Breast epithelium (tissue), 3 donors: ENCODE data around the gene MTURN.

Experiments used
- POLR2A ChIP-seq: fragments of 450-650 bp; IDR thresholded peaks from one replicate; pipeline ENCODE4 v1.6.1; 2016; ENCODE audit warnings: antibody characterized with exemption, mild to moderate bottlenecking, moderate library complexity
- POLR2AphosphoS5 ChIP-seq, 3 donors: sonication (generic); formaldehyde crosslinking; IDR thresholded peaks; one replicate each; pipeline ENCODE4 v1.6.1; 2017; ENCODE audit warnings: antibody characterized with exemption in 3 of 3
- TF ChIP-seq, protein P1 (sequence below), 3 donors: fragments of 450-650 bp; IDR thresholded peaks; one replicate each; pipeline ENCODE4 v1.5.1; 2016 to 2017; ENCODE audit warnings: antibody characterized with exemption in 3 of 3, mild to moderate bottlenecking in 3 of 3, moderate library complexity in 3 of 3

DNA sequence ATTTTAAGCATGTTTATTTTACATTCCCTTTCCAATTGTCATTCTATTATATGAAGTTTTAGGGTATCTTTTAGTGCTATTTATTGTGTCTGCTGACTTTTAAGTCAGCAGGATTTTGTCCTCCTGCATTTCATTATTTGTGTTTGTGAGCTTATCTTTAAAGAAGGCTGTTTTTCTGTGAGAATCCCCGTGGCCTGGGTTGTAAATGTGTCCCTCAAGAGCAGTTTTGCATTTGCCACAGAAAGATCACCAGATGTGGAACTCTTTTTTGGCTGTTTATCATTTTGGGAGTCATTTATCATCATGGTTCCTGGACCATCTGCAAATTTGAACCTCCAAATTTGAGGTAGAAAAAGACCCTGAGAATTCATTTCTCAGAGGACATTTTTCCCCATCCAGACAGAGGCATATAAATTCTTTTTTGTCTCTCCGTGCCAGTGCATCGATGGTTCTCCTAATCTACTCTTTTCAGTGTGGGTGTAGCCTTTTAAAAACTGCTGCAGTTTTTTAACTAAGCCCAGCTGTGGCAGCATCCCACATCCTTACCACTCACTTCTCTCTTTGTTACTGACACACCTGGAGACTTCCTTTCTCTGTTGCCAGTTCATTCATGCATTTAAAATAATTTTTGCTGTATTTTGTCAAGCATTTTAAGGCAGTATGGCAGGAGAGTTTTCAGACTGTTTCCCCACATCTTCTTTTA lies 20.1 kb upstream of the MTURN start:
- TF ChIP-seq, protein P1, sequence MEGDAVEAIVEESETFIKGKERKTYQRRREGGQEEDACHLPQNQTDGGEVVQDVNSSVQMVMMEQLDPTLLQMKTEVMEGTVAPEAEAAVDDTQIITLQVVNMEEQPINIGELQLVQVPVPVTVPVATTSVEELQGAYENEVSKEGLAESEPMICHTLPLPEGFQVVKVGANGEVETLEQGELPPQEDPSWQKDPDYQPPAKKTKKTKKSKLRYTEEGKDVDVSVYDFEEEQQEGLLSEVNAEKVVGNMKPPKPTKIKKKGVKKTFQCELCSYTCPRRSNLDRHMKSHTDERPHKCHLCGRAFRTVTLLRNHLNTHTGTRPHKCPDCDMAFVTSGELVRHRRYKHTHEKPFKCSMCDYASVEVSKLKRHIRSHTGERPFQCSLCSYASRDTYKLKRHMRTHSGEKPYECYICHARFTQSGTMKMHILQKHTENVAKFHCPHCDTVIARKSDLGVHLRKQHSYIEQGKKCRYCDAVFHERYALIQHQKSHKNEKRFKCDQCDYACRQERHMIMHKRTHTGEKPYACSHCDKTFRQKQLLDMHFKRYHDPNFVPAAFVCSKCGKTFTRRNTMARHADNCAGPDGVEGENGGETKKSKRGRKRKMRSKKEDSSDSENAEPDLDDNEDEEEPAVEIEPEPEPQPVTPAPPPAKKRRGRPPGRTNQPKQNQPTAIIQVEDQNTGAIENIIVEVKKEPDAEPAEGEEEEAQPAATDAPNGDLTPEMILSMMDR (IDR thresholded peaks at IDR 0.05), result no peak
- TF ChIP-seq POLR2A (no peak), POLR2AphosphoS5 (IDR thresholded peaks at IDR 0.05) (no peak)
